ENCODE data around the gene ACKR1.

- TF ChIP-seq POLR2AphosphoS5 (IDR thresholded peaks at IDR 0.05) (no peak), CTCF (IDR thresholded peaks at IDR 0.05) (peak; percentile 46 to 84 (median 62)), EP300 (IDR thresholded peaks at IDR 0.05) (no peak)
Observed at GRCh38 chr1:159211331-159212136, 6.9 kb downstream of the ACKR1 start.

Data from upper lobe of left lung (tissue), 4 donors.